MCF 10A (cell line): Measurements from ENCODE around the gene OR4F15. TPM values are rescaled to one million over a fixed set of nuclear protein-coding genes. Genes with fewer than 3 reads are reported as not detected.
"Not testable (repeated sequence)": the region's sequence is repeated elsewhere in the genome, so short reads cannot be mapped to it uniquely, and the experiment has no call there.

Experiments
- BruUV-seq: library from RNA; stranded (reverse); fragments of 400-500 nt; replicated peaks from 2 replicates; lab custom pipeline; 2021; lab: Mats Ljungman, UMichigan
- CTCF ChIA-PET: fragments of 300-600 bp; sonication (Branson Sonifier 250); formaldehyde crosslinking; extraction: SDS; loops from one replicate; lab custom pipeline; 2021; ENCODE audit warnings: antibody characterized with exemption, inconsistent platforms; lab: Yijun Ruan, JAX
- POLR2A ChIA-PET: fragments of 300-600, 350-650 bp; sonication (Branson Sonifier 250); formaldehyde crosslinking; extraction: SDS; loops from one replicate; lab custom pipeline; 2020; ENCODE audit warnings: antibody characterized with exemption, inconsistent platforms; lab: Yijun Ruan, JAX
- DNase-seq: peaks from one replicate; pipeline ENCODE4 v3.0.0-alpha.2; 2018; ENCODE audit not compliant: unreplicated experiment
- H3K27ac Mint-ChIP-seq: one replicate; pipeline ENCODE4 v1.8.0; 2022; ENCODE audit warnings: mild to moderate bottlenecking, low read depth, mixed read lengths; ENCODE audit not compliant: unreplicated experiment
- H3K27me3 Mint-ChIP-seq: one replicate; pipeline ENCODE4 v1.8.0; 2022; ENCODE audit warnings: mixed read lengths; ENCODE audit not compliant: insufficient read depth, unreplicated experiment
- H3K36me3 Mint-ChIP-seq: one replicate; pipeline ENCODE4 v1.8.0; 2022; ENCODE audit warnings: mild to moderate bottlenecking, moderate library complexity, mixed read lengths; ENCODE audit not compliant: insufficient read depth, unreplicated experiment
- H3K4me1 Mint-ChIP-seq: one replicate; pipeline ENCODE4 v1.8.0; 2022; ENCODE audit warnings: mixed read lengths; ENCODE audit not compliant: insufficient read depth, unreplicated experiment
- H3K4me3 Mint-ChIP-seq: one replicate; pipeline ENCODE4 v1.8.0; 2022; ENCODE audit warnings: mild to moderate bottlenecking, moderate library complexity, mixed read lengths; ENCODE audit not compliant: unreplicated experiment
- H3K9me3 Mint-ChIP-seq: one replicate; pipeline ENCODE4 v1.8.0; 2022; ENCODE audit warnings: mixed read lengths; ENCODE audit not compliant: unreplicated experiment
- intact Hi-C: fragments of 100-400 bp; cut with micrococcal nuclease; formaldehyde crosslinking; loops from 2 replicates; pipeline ENCODE4 v1.14.1; 2022
- total RNA-seq: library from RNA; stranded (reverse); gene quantifications from 2 replicates; pipeline ENCODE4 v1.2.3, GENCODE V29; 2022
- TF ChIP-seq, protein P1 (sequence below): fragments of 200-600 bp; IDR thresholded peaks from one replicate; pipeline ENCODE4 v1.8.0; 2022; ENCODE audit warnings: antibody characterized with exemption, mild to moderate bottlenecking; ENCODE audit not compliant: unreplicated experiment

OR4F15 gene
- total RNA-seq, 1 experiment from 2014 or later: not detected

DNA sequence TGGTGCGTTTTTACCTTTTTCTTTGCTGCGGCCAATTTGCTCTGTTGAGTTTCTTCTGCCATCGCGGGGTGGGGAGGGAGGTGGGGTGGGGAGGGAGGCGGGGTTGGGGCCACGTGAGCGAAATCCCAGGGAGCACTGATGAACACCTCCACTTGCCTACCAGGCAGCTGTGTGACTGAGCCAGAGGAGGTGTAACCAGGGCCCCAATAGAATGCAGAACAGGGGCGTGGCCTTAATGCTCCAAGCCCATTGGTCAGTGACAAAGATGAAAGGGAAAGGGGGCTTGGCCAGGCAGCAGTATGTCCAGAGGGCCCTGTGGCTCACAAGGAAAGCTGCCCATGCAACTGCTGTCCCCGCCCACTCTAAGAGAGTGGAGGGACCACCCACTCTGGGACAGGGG lies 30.1 kb upstream of the OR4F15 start:
- intact Hi-C loops: no loop called here
- no peak overlapping the region for H3K4me3 Mint-ChIP-seq
- H3K27me3 Mint-ChIP-seq: peaks cover 84% of the 10 kb centered on the region
- no peak overlapping the region for H3K27ac Mint-ChIP-seq
- H3K9me3 Mint-ChIP-seq: no peaks in the 10 kb centered on the region
- no peaks in the 10 kb centered on the region for H3K36me3 Mint-ChIP-seq
- TF ChIP-seq, protein P1, sequence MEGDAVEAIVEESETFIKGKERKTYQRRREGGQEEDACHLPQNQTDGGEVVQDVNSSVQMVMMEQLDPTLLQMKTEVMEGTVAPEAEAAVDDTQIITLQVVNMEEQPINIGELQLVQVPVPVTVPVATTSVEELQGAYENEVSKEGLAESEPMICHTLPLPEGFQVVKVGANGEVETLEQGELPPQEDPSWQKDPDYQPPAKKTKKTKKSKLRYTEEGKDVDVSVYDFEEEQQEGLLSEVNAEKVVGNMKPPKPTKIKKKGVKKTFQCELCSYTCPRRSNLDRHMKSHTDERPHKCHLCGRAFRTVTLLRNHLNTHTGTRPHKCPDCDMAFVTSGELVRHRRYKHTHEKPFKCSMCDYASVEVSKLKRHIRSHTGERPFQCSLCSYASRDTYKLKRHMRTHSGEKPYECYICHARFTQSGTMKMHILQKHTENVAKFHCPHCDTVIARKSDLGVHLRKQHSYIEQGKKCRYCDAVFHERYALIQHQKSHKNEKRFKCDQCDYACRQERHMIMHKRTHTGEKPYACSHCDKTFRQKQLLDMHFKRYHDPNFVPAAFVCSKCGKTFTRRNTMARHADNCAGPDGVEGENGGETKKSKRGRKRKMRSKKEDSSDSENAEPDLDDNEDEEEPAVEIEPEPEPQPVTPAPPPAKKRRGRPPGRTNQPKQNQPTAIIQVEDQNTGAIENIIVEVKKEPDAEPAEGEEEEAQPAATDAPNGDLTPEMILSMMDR: no peak
- ChIA-PET POLR2A (no interaction called here), CTCF (no interaction called here)
- no TSS peak for BruUV-seq
- H3K4me1 Mint-ChIP-seq: peaks cover 6% of the 10 kb centered on the region
- DNase-seq: peak; percentile 3

DNA sequence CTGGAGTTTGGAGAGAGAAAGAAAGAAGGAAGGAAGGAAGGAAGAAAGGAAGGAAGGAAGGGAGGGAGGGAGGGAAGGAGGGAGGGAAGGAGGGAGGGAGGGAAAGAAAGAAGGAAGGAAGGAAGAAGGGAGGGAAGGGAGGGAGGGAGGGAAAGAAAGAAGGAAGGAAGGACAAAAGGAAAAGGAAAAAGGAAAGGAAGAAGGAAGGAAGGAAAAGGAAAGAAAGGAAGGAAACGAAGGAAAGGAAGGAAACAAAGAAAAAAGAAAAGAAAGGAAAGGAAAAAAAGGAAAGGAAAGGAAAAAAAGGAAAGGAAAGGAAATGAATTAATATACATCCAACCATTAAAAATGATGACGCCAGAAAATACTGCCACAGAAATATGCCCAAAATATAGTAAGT lies 27.4 kb upstream of the OR4F15 start:
- peaks cover 6% of the 10 kb centered on the region for H3K4me1 Mint-ChIP-seq
- H3K9me3 Mint-ChIP-seq: no peaks in the 10 kb centered on the region
- intact Hi-C loops: no loop called here
- TF ChIP-seq, protein P1: no peak
- peaks cover 67% of the 10 kb centered on the region for H3K27me3 Mint-ChIP-seq
- H3K4me3 Mint-ChIP-seq: no peak overlapping the region
- ChIA-PET POLR2A (no interaction called here), CTCF (no interaction called here)
- BruUV-seq: no TSS peak
- H3K36me3 Mint-ChIP-seq: no peaks in the 10 kb centered on the region
- no peak overlapping the region for H3K27ac Mint-ChIP-seq
- no peak for DNase-seq

DNA sequence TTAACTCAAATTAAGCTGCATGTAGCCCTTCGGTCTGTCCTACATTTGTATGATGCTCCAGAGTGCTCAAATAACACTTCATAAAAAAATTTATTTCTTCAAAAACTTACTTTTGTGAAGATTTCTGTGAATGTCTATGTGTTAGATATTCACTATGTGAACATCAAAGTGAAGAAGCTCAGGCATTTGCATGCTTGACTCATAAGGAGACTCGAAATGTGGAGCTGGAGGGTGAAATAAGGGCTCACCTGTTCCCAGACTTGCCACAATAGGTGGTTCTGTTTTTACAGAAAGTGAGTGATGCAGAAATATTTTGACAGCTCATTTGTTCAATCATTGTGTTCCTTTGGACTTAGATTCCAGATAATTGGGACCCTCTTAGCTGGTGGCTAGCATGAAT lies 25.6 kb upstream of the OR4F15 start:
- CTCF ChIA-PET, DNase-seq, H3K4me3 Mint-ChIP-seq, BruUV-seq, H3K4me1 Mint-ChIP-seq, intact Hi-C loops, H3K27ac Mint-ChIP-seq, H3K36me3 Mint-ChIP-seq, POLR2A ChIA-PET, H3K9me3 Mint-ChIP-seq: not testable (repeated sequence)
- peaks cover 68% of the 10 kb centered on the region for H3K27me3 Mint-ChIP-seq

DNA sequence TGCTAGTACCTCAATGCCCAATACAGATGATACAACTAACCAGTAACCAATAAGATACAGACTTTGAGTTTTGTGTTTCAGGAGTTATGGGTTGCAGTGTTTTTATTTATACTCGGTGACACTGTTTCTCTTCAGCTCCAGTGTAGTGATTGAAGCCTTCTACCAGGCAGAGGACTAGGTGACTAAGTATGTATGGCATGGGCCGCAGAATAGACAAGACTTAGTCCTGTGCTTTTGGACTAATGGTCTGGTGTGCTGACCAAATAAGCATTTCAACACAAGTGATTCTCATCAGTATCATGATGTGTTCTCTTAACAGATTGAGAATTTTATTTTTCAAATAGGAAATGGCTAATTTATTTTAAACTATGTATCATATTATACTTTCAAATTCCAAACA lies 24.0 kb upstream of the OR4F15 start:
- CTCF ChIA-PET, H3K4me3 Mint-ChIP-seq, H3K4me1 Mint-ChIP-seq, H3K9me3 Mint-ChIP-seq, POLR2A ChIA-PET, H3K36me3 Mint-ChIP-seq, BruUV-seq, H3K27ac Mint-ChIP-seq, DNase-seq, intact Hi-C loops: not testable (repeated sequence)
- H3K27me3 Mint-ChIP-seq: peaks cover 78% of the 10 kb centered on the region

DNA sequence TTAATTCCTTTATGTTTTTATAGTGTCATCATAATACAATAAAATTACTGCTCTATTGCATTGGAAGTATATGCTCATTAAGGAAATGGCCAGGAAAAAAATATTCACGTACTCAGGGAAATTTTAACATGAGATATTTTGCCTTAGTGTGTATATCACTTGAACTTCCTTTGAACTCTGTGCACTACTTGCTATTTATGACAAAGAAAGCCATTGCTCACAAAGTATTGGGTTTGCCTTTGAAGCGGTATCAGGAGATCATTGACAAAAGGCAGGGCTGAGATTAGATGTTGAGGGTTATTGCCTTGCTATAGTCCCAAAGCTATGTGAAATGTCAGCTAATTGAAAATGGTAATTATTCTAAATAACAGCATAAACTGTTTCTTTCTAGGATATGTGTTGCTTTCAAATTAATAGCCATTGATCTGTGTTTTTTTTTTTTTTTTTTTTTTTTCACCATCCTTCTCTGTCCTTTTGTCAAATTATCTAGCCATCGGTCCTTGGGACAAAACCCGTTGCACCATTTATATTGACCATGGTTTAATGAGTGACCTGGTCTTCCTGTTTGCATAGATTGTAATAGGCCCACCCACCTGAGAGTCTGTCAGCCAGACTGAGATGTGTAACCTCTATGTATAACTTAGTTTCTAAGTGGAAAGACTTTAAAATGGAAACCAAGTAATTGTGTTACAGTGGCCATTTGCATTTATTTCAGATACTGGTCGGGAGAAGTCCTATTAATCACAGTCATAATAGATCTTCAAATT lies 23.3 kb upstream of the OR4F15 start:
- H3K27ac Mint-ChIP-seq, H3K36me3 Mint-ChIP-seq, POLR2A ChIA-PET, BruUV-seq, H3K4me1 Mint-ChIP-seq, DNase-seq, H3K4me3 Mint-ChIP-seq, intact Hi-C loops, H3K9me3 Mint-ChIP-seq: not testable (repeated sequence)
- peaks cover 73% of the 10 kb centered on the region for H3K27me3 Mint-ChIP-seq
- CTCF ChIA-PET: interaction anchor here (0.7 kb wide), 1 partner anchor 60 kb away, joined by 3 read pairs; no protein-coding TSS in a partner anchor

DNA sequence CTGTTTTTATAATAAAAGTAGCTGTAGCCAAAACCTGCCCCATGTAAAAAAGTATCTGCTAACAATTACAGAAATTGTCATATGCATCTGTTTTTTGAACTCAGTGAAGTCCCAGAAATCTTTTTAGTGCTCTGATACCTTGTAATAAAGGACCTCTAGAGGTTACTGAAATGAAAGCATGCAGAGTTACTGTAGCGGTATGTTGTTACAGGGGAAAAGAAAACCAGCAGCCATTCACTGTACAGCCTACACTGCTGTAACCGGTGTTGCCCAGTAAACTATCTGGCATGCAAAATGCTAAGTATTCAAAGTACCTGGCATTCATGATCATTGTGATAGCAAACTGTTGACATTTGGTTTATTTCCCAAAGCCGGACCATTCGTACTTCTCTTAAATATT lies 21.3 kb upstream of the OR4F15 start:
- H3K27ac Mint-ChIP-seq, POLR2A ChIA-PET, DNase-seq, H3K4me3 Mint-ChIP-seq, H3K9me3 Mint-ChIP-seq, CTCF ChIA-PET, H3K4me1 Mint-ChIP-seq, BruUV-seq, H3K36me3 Mint-ChIP-seq, intact Hi-C loops: not testable (repeated sequence)
- H3K27me3 Mint-ChIP-seq: peaks cover 73% of the 10 kb centered on the region

DNA sequence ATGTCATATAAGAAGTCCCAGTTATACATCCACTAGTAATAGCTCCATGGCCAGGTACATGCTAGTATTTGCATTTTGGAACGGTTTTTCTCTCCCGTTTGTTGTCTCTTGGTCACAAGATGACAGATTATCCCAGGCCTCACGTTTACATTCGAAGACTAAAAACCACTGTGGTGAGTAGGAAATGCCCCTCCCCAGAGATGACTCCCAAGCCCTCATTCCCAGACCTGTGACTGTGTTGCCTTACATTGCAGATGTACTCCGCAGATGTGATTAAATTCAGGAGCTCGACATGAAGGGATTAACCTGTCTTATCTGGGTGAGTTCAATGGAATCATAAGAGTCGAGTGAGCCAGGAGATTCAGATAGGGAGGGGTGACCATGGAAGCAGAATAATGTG lies 18.0 kb upstream of the OR4F15 start:
- H3K4me3 Mint-ChIP-seq, H3K4me1 Mint-ChIP-seq, H3K36me3 Mint-ChIP-seq, intact Hi-C loops, POLR2A ChIA-PET, H3K27ac Mint-ChIP-seq, H3K9me3 Mint-ChIP-seq, BruUV-seq, CTCF ChIA-PET, DNase-seq: not testable (repeated sequence)
- peaks cover 84% of the 10 kb centered on the region for H3K27me3 Mint-ChIP-seq
